HepG2 (cell line): ENCODE data around the gene CTNNA1.

Source experiments
- CTCF ChIP-seq: sonication (generic); formaldehyde crosslinking; IDR thresholded peaks from 2 replicates; pipeline ENCODE4 v1.5.0; 2020; ENCODE audit warnings: mild to moderate bottlenecking, missing genetic modification reagents, moderate library complexity
- POLR2AphosphoS5 ChIP-seq: IDR thresholded peaks from 2 replicates; pipeline ENCODE4 v1.6.1; 2012; ENCODE audit warnings: low read depth, low read length
- PRDM4 ChIP-seq: sonication (generic); formaldehyde crosslinking; IDR thresholded peaks from 2 replicates; pipeline ENCODE4 v1.9.0; 2021; ENCODE audit warnings: missing genetic modification reagents, borderline replicate concordance
- SYNCRIP ChIP-seq: fragments of 200-400 bp; formaldehyde crosslinking; IDR thresholded peaks from 2 replicates; pipeline ENCODE4 v1.6.1; 2018; ENCODE audit warnings: mild to moderate bottlenecking, low read depth, low read length; ENCODE audit not compliant: insufficient read depth
- TGIF2 ChIP-seq: IDR thresholded peaks from 2 replicates; pipeline ENCODE4 v1.6.1; 2016; ENCODE audit warnings: control low read depth, missing compliant biosample characterization
- ZNF12 ChIP-seq: sonication (generic); formaldehyde crosslinking; IDR thresholded peaks from 2 replicates; pipeline ENCODE4 v1.5.0; 2020; ENCODE audit warnings: missing genetic modification reagents
- ZNF292 ChIP-seq: sonication (generic); formaldehyde crosslinking; IDR thresholded peaks from 2 replicates; pipeline ENCODE4 v1.8.1; 2022; ENCODE audit warnings: mild to moderate bottlenecking, low read depth, missing genetic modification reagents, borderline replicate concordance

- no peak for TF ChIP-seq SYNCRIP
- TF ChIP-seq POLR2AphosphoS5, result no peak
- no peak for TF ChIP-seq ZNF292 (CRISPR knock-in tag)
- no peak for TF ChIP-seq ZNF12 (CRISPR knock-in tag)
- no peak for TF ChIP-seq PRDM4 (CRISPR knock-in tag)
- TF ChIP-seq TGIF2 (CRISPR knock-in tag), result no peak
- no peak for TF ChIP-seq CTCF (CRISPR knock-in tag)
Measured at GRCh38 chr5:138724470-138725146, 28.6 kb upstream of the CTNNA1 start.
